HCT116 (cell line): Measurements from ENCODE around the gene IL31. TPM values are rescaled to one million over a fixed set of nuclear protein-coding genes. Genes with fewer than 3 reads are reported as not detected.
A peak's percentile ranks its signal among the peaks of the same experiment; 100 is the strongest.

ENCODE experiments used
- ATAC-seq: fragments of 200-7000 bp; cut with Tn5 transposase; 2 replicates; pipeline ENCODE4 v1.9.1; 2020; ENCODE audit warnings: mild to moderate bottlenecking, moderate library complexity
- BruUV-seq: library from RNA; stranded (reverse); fragments of 400-500 nt; replicated peaks from 2 replicates; lab custom pipeline; 2021; lab: Mats Ljungman, UMichigan
- CTCF ChIA-PET: fragments of 300-600 bp; sonication (Branson Sonifier 250); formaldehyde crosslinking; loops from one replicate; lab custom pipeline; 2021; ENCODE audit warnings: antibody characterized with exemption; lab: Charles Lee
- POLR2A ChIA-PET: fragments of 300-600, 350-600 bp; sonication (Branson Sonifier 250); formaldehyde crosslinking; loops from one replicate; lab custom pipeline; 2021; ENCODE audit warnings: antibody characterized with exemption; lab: Charles Lee
- RAD21 ChIA-PET, 2 experiments: fragments of 300-600 bp; sonication (Branson Sonifier 250); formaldehyde crosslinking; loops; one replicate each; lab custom pipeline; 2023; ENCODE audit warnings: low total read pairs in 2 of 2; ENCODE audit not compliant: uncharacterized antibody in 2 of 2, unreplicated experiment in 2 of 2, low non-redundant PET in 1 of 2; lab: Charles Lee
- DNase-seq: peaks from one replicate; pipeline ENCODE4 v3.0.0-alpha.2; 2010; ENCODE audit warnings: low read depth, low spot score
- H2AFZ ChIP-seq: fragments of 200-600 bp; shearing (Covaris generic), sonication (generic); 2 replicates; pipeline ENCODE4 v1.6.1; 2017; ENCODE audit warnings: low read depth, mixed run types, mixed read lengths, antibody characterized with exemption, low read length; ENCODE audit not compliant: poor library complexity, severe bottlenecking
- H3K27ac ChIP-seq: 2 replicates; pipeline ENCODE4 v1.5.1; 2012; ENCODE audit warnings: low read depth, low read length
- H3K27me3 ChIP-seq: fragments of 200-600 bp; sonication (generic); 2 replicates; pipeline ENCODE4 v1.6.1; 2016; ENCODE audit warnings: mixed run types, low read length, mixed read lengths; ENCODE audit not compliant: insufficient read depth
- H3K36me3 ChIP-seq, 2 experiments: fragments of 200-500 bp in 1 of 2; fragments of 200-600 bp in 1 of 2; sonication (Bioruptor generic) in 1 of 2; sonication (generic) in 1 of 2; 2 replicates each; pipeline versions ENCODE4 v1.5.1 to v1.6.1; 2014 to 2016; ENCODE audit warnings: low read length in 2 of 2, inconsistent platforms in 1 of 2, mixed read lengths in 1 of 2, mixed run types in 1 of 2; ENCODE audit not compliant: insufficient read depth in 2 of 2, control insufficient read depth in 1 of 2
- H3K4me1 ChIP-seq, 2 experiments: fragments of 200-600 bp in 1 of 2; sonication (generic) in 1 of 2; 2 replicates each; pipeline versions ENCODE4 v1.5.1 to v1.6.1; 2012 to 2017; ENCODE audit warnings: low read length in 2 of 2, inconsistent platforms in 1 of 2, mild to moderate bottlenecking in 1 of 2, mixed read lengths in 1 of 2, mixed run types in 1 of 2, moderate library complexity in 1 of 2; ENCODE audit not compliant: insufficient read depth in 2 of 2, control insufficient read depth in 1 of 2
- H3K4me2 ChIP-seq: fragments of 200-600 bp; sonication (generic); 2 replicates; pipeline ENCODE4 v1.6.1; 2017; ENCODE audit warnings: mixed run types, low read length, mixed read lengths
- H3K4me3 ChIP-seq, 2 experiments: fragments of 200-600 bp in 1 of 2; sonication (generic) in 1 of 2; replicated peaks in 1 of 2; 2 replicates each; pipeline ENCODE4 v1.5.1; 2011 to 2016; ENCODE audit warnings: low read length in 2 of 2, control low read depth in 1 of 2, low read depth in 1 of 2, mild to moderate bottlenecking in 1 of 2, mixed read lengths in 1 of 2, mixed run types in 1 of 2
- H3K79me2 ChIP-seq: fragments of 200-600 bp; sonication (generic); 2 replicates; pipeline ENCODE4 v1.6.1; 2017; ENCODE audit warnings: mild to moderate bottlenecking, mixed run types, low read length, moderate library complexity, mixed read lengths; ENCODE audit not compliant: insufficient read depth
- H3K9ac ChIP-seq: fragments of 200-600 bp; sonication (generic); 2 replicates; pipeline ENCODE4 v1.6.1; 2016; ENCODE audit warnings: low read length, mixed read lengths
- H3K9me2 ChIP-seq: fragments of 200-600 bp; sonication (generic), shearing (Covaris generic); 2 replicates; pipeline ENCODE4 v1.6.1; 2017; ENCODE audit warnings: mixed run types, mild to moderate bottlenecking, moderate library complexity; ENCODE audit not compliant: insufficient read depth
- H3K9me3 ChIP-seq, 2 experiments: fragments of 200-500 bp in 1 of 2; fragments of 200-600 bp in 1 of 2; sonication (Bioruptor generic) in 1 of 2; sonication (generic) in 1 of 2; 2 replicates each; pipeline ENCODE4 v1.6.1; 2014 to 2017; ENCODE audit warnings: low read length in 2 of 2, mixed read lengths in 2 of 2, inconsistent platforms in 1 of 2, low read depth in 1 of 2, mild to moderate bottlenecking in 1 of 2, mixed run types in 1 of 2, moderate library complexity in 1 of 2; ENCODE audit not compliant: control insufficient read depth in 1 of 2, insufficient read depth in 1 of 2
- H4K20me1 ChIP-seq: fragments of 200-600 bp; sonication (generic), shearing (Covaris generic); 2 replicates; pipeline ENCODE4 v1.6.1; 2017; ENCODE audit warnings: mixed run types, mild to moderate bottlenecking, moderate library complexity; ENCODE audit not compliant: insufficient read depth
- CBX3 ChIP-seq: IDR thresholded peaks from 2 replicates; pipeline ENCODE4 v1.6.1; 2012; ENCODE audit warnings: low read depth
- EGR1 ChIP-seq: IDR thresholded peaks from 2 replicates; pipeline ENCODE4 v1.6.1; 2012; ENCODE audit warnings: low read depth
- EZH2phosphoT487 ChIP-seq: fragments of 200-600 bp; IDR thresholded peaks from 2 replicates; pipeline ENCODE4 v1.6.1; 2018; ENCODE audit warnings: antibody characterized with exemption, borderline replicate concordance
- FOSL1 ChIP-seq: IDR thresholded peaks from 2 replicates; pipeline ENCODE4 v1.6.1; 2012; ENCODE audit warnings: low read depth
- MAX ChIP-seq: IDR thresholded peaks from 2 replicates; pipeline ENCODE4 v1.6.1; 2012
- SIN3A ChIP-seq: IDR thresholded peaks from 2 replicates; pipeline ENCODE4 v1.6.1; 2012; ENCODE audit warnings: low read depth
- SP1 ChIP-seq: IDR thresholded peaks from 2 replicates; pipeline ENCODE4 v1.6.1; 2012; ENCODE audit warnings: low read depth
- YY1 ChIP-seq: IDR thresholded peaks from 2 replicates; pipeline ENCODE4 v1.6.1; 2011; ENCODE audit warnings: low read length, low read depth, moderate library complexity, mild to moderate bottlenecking; ENCODE audit not compliant: insufficient replicate concordance; ENCODE audit errors: extremely low read depth
- intact Hi-C: fragments of 100-400 bp; cut with micrococcal nuclease; formaldehyde crosslinking; loops from 2 replicates; pipeline ENCODE4 v1.10.0; 2022
- total RNA-seq: library from RNA; stranded (reverse); gene quantifications from one replicate; pipeline ENCODE4 v1.2.1, GENCODE V29; 2021; ENCODE audit not compliant: unreplicated experiment

IL31 gene
- total RNA-seq, 1 experiment from 2014 or later: not detected

DNA sequence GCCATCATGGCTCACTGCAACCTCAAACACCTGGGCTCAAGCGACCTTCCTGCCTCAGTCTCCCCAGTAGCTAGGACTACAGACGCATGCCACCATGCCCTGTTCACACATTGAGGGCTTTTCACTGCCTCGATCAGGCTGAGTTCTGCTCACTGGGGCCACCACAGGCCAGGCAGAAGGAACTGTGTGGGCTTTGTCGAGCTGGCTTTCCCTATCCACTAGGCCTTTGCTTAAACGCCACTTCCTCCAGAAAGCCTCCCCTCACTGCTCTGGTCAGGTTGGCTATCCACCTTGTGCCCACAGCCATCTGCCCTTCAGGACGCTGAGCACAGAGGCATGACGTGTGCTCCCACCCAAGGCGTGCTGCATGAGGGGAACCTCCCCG, 50.3 kb downstream of the IL31 start:
- RAD21 ChIA-PET: interaction anchor here in 1 of 2 experiments (1.5 kb wide), 1 partner anchor 69 kb away, joined by 5 read pairs; no protein-coding TSS in a partner anchor
- no peak for ATAC-seq
- intact Hi-C loops: loop anchor here (1.0 to 2.0 kb wide), 3 partner anchors 59 to 69 kb away; no protein-coding TSS in a partner anchor
- H3K36me3 ChIP-seq: peaks cover 4 to 9% of the 10 kb centered on the region in 2 experiments; a peak in 2 of 4 replicates
- no peaks in the 10 kb centered on the region for H3K9me2 ChIP-seq
- no TSS peak for BruUV-seq
- peak overlapping the region; percentile 38; the same call in 1 of the 2 replicates for H3K4me2 ChIP-seq
- H3K4me1 ChIP-seq: peaks cover 11 to 12% of the 10 kb centered on the region in 2 experiments
- H3K9ac ChIP-seq: 0 out of 2 replicates have a peak overlapping the region, but pooled peaks have one; percentile 28
- H3K4me3 ChIP-seq: no peak overlapping the region
- H2AFZ ChIP-seq: no peak overlapping the region
- POLR2A ChIA-PET: no interaction called here
- H3K79me2 ChIP-seq: peaks cover 66% of the 10 kb centered on the region
- no peaks in the 10 kb centered on the region; the same call in 1 of the 2 replicates for H4K20me1 ChIP-seq
- H3K27me3 ChIP-seq: no peaks in the 10 kb centered on the region
- CTCF ChIA-PET: interaction anchor here (0.6 to 4.5 kb wide), 8 partner anchors 10 to 75 kb away, joined by 3 to 29 read pairs (median 6); partner anchors contain the start of gene MLXIP
- TF ChIP-seq FOSL1 (no peak), CBX3 (no peak), MAX (no peak), YY1 (no peak), SP1 (no peak), EGR1 (no peak), EZH2phosphoT487 (no peak), SIN3A (no peak)
- DNase-seq: no peak
- H3K9me3 ChIP-seq: no peaks in the 10 kb centered on the region
- peak overlapping the region; percentile 47 for H3K27ac ChIP-seq
